ENCODE data around the gene GALNT13.

GRCh38 chr2:153971250-153971649 is 99.5 kb downstream of the GALNT13 start:
- TF ChIP-seq ESRRA (IDR thresholded peaks at IDR 0.05; ENCODE audit: borderline replicate concordance, low read length), result no peak
- TF ChIP-seq FOSL2 (IDR thresholded peaks at IDR 0.05), result no peak
- TF ChIP-seq FOSL2 (CRISPR knock-in tag; IDR thresholded peaks at IDR 0.05), result no peak
- TF ChIP-seq EP300 (IDR thresholded peaks at IDR 0.05), result no peak
- TF ChIP-seq CTCF (IDR thresholded peaks at IDR 0.05), result no peak
- no peak for TF ChIP-seq POLR2A (IDR thresholded peaks at IDR 0.05; ENCODE audit: low read length)
- TF ChIP-seq CEBPB (IDR thresholded peaks at IDR 0.05), result no peak
- no peak for TF ChIP-seq NPAS2 (CRISPR knock-in tag; IDR thresholded peaks at IDR 0.05; ENCODE audit: borderline replicate concordance)
- TF ChIP-seq ELK1 (IDR thresholded peaks at IDR 0.05; ENCODE audit: low read depth, low read length), result no peak
- no peak for TF ChIP-seq CHD2 (IDR thresholded peaks at IDR 0.05; ENCODE audit: low read length, partially characterized antibody)
- TF ChIP-seq MAFK (IDR thresholded peaks at IDR 0.05; ENCODE audit: partially characterized antibody), result no peak
- TF ChIP-seq RNF2 (IDR thresholded peaks at IDR 0.05; ENCODE audit: borderline replicate concordance, low read depth), result no peak
- TF ChIP-seq HOXA7 (CRISPR knock-in tag; IDR thresholded peaks at IDR 0.05), result no peak
- no peak for TF ChIP-seq NR3C1 (IDR thresholded peaks at IDR 0.05)
- TF ChIP-seq ZFP36 (IDR thresholded peaks at IDR 0.05; ENCODE audit: borderline replicate concordance, partially characterized antibody), result no peak
